Measurements from ENCODE around the gene LAPTM4A.

GRCh38 chr2:20049637-20050036 is 1.8 kb downstream of the LAPTM4A start:
- TF ChIP-seq, protein P1, sequence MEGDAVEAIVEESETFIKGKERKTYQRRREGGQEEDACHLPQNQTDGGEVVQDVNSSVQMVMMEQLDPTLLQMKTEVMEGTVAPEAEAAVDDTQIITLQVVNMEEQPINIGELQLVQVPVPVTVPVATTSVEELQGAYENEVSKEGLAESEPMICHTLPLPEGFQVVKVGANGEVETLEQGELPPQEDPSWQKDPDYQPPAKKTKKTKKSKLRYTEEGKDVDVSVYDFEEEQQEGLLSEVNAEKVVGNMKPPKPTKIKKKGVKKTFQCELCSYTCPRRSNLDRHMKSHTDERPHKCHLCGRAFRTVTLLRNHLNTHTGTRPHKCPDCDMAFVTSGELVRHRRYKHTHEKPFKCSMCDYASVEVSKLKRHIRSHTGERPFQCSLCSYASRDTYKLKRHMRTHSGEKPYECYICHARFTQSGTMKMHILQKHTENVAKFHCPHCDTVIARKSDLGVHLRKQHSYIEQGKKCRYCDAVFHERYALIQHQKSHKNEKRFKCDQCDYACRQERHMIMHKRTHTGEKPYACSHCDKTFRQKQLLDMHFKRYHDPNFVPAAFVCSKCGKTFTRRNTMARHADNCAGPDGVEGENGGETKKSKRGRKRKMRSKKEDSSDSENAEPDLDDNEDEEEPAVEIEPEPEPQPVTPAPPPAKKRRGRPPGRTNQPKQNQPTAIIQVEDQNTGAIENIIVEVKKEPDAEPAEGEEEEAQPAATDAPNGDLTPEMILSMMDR (IDR thresholded peaks at IDR 0.05): no peak
- no peak for TF ChIP-seq POLR2A (IDR thresholded peaks at IDR 0.05)
